CD4-positive, alpha-beta memory T cell (primary cell): Measurements from ENCODE around the gene CMTM7. TPM values are rescaled to one million over a fixed set of nuclear protein-coding genes. Genes with fewer than 3 reads are reported as not detected.

Source experiments
- CTCF ChIA-PET: fragments of 350-600 bp; sonication (Branson Sonifier 250); formaldehyde crosslinking; loops from one replicate; lab custom pipeline; 2021; ENCODE audit warnings: inconsistent platforms; ENCODE audit not compliant: partially characterized antibody; lab: Charles Lee
- POLR2A ChIA-PET: fragments of 350-600 bp; sonication (Branson Sonifier 250); formaldehyde crosslinking; loops from one replicate; lab custom pipeline; 2021; ENCODE audit not compliant: partially characterized antibody; lab: Charles Lee
- DNase-seq, 5 donors: peaks; one replicate each; pipeline versions ENCODE4 v3.0.0 to v3.0.0-alpha.2; 2020 to 2022; ENCODE audit warnings: mixed read lengths in 1 of 5
- H3K27ac ChIP-seq: one replicate; pipeline ENCODE4 v1.7.0; 2013; ENCODE audit warnings: low read depth, low read length
- H3K27me3 ChIP-seq: 2 replicates; pipeline ENCODE4 v1.7.0; 2013; ENCODE audit warnings: mild to moderate bottlenecking, low read length, moderate library complexity; ENCODE audit not compliant: insufficient read depth
- H3K36me3 ChIP-seq: 2 replicates; pipeline ENCODE4 v1.7.0; 2013; ENCODE audit warnings: mild to moderate bottlenecking, low read length, moderate library complexity; ENCODE audit not compliant: insufficient read depth
- H3K4me1 ChIP-seq: 2 replicates; pipeline ENCODE4 v1.7.0; 2013; ENCODE audit warnings: mild to moderate bottlenecking, low read length, moderate library complexity; ENCODE audit not compliant: insufficient read depth
- H3K4me3 ChIP-seq, 2 donors: one replicate each; pipeline ENCODE4 v1.7.0; 2013; ENCODE audit warnings: low read length in 2 of 2, mild to moderate bottlenecking in 1 of 2
- H3K9me3 ChIP-seq, 2 donors: one replicate each; pipeline ENCODE4 v1.7.0; 2013; ENCODE audit warnings: low read length in 2 of 2, control low read depth in 1 of 2; ENCODE audit not compliant: control insufficient read depth in 1 of 2
- H3K27ac Mint-ChIP-seq, 7 donors: one replicate each; pipeline ENCODE4 v1.8.0; 2020 to 2021; ENCODE audit warnings: mixed read lengths in 7 of 7, mild to moderate bottlenecking in 6 of 7, inconsistent platforms in 3 of 7, moderate library complexity in 3 of 7
- H3K27me3 Mint-ChIP-seq, 2 donors: one replicate each; pipeline ENCODE4 v1.8.0; 2020 to 2021; ENCODE audit warnings: mixed read lengths in 2 of 2
- H3K36me3 Mint-ChIP-seq, 2 donors: one replicate each; pipeline ENCODE4 v1.8.0; 2020 to 2021; ENCODE audit warnings: mixed read lengths in 2 of 2, inconsistent platforms in 1 of 2, mild to moderate bottlenecking in 1 of 2
- H3K4me1 Mint-ChIP-seq, 4 donors: one replicate each; pipeline ENCODE4 v1.8.0; 2020 to 2021; ENCODE audit warnings: mixed read lengths in 4 of 4, mild to moderate bottlenecking in 1 of 4
- H3K4me3 Mint-ChIP-seq, 8 donors: one replicate each; pipeline ENCODE4 v1.8.0; 2020 to 2021; ENCODE audit warnings: mixed read lengths in 8 of 8, mild to moderate bottlenecking in 7 of 8, moderate library complexity in 6 of 8, inconsistent platforms in 3 of 8
- H3K9me3 Mint-ChIP-seq, 8 donors: one replicate each; pipeline ENCODE4 v1.8.0; 2020 to 2021; ENCODE audit warnings: mixed read lengths in 8 of 8, mild to moderate bottlenecking in 5 of 8, inconsistent platforms in 3 of 8, moderate library complexity in 1 of 8
- intact Hi-C: fragments of 100-400 bp; cut with micrococcal nuclease; formaldehyde crosslinking; loops from one replicate; pipeline ENCODE4 v1.15.1; 2023
- polyA plus RNA-seq, 2 donors: library from polyadenylated mRNA; unstranded; fragments of 300-500 nt; fragmentation: Illumina TruSeq; gene quantifications; one replicate each; pipeline ENCODE4 v1.2.3, GENCODE V29; 2021
- total RNA-seq, 2 experiments: library from RNA; stranded (reverse); gene quantifications; one replicate each; pipeline ENCODE4 v1.2.3, GENCODE V29; 2021

CMTM7 gene
- total and polyA plus RNA-seq, 4 experiments from 2014 or later, result 44.2 to 137 (median 65.7) TPM

DNA sequence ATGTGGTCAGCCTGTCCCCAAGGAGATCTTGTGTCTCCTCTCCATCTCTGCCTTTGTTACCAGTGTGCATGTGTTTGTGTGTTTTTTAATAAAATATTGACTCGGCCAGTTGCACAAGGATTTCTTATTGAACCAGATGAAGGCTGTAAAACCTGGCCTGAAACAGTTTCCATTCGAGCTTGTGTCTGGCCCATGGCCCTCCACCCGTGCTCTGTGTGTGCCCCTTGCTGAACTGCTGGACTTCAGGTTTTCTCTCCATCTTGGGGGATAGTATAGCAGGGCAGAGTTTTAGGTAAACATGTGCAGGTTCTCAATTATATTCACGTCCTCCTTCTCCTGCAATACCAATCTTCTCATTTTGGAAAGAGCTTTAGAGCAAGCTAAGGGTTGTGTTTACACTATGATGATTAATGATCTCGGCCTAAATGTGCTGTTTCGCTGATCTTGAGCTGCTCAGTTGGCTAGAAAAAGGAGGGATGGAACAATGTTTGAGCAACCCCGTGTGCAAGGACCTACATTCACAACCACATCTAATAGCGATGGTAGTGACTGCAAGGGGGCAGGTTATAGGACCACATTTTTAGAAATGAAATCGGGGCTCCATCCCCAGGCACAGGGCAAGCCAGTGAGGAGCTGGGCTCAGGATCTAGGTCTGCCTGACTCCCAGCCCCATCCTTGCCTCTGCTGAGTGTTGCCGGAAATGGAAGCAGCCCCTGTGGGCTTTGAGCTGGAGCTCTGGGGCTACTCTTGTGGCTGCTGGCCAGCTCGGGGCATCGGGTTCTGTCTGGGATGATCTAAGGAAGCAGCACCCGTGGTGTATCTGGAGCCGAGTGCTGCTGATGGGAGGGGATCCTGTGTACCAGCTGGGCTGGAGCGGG lies 63.3 kb downstream of the CMTM7 start:
- ChIA-PET CTCF (interaction anchor here (1.0 to 7.5 kb wide), 7 partner anchors 13 to 158 kb away, joined by 3 to 80 read pairs (median 4); no protein-coding TSS in a partner anchor), POLR2A (interaction anchor here (0.7 to 18.1 kb wide), 4 partner anchors 13 to 126 kb away, joined by 3 to 415 read pairs (median 12); no protein-coding TSS in a partner anchor)
- intact Hi-C loops, result no loop called here
- Histone ChIP-seq H3K36me3 (peaks cover 25% of the 10 kb centered on the region), H3K4me3 (no peak overlapping the region), H3K27ac (peak overlapping the region; percentile 88), H3K27me3 (no peaks in the 10 kb centered on the region), H3K9me3 (no peaks in the 10 kb centered on the region), H3K4me1 (peaks cover 62% of the 10 kb centered on the region)
- Mint-ChIP-seq H3K9me3 (peaks cover 0 to 3% (median 0%) of the 10 kb centered on the region in 8 donors), H3K4me1 (peaks cover 40 to 61% (median 51%) of the 10 kb centered on the region in 4 donors), H3K36me3 (peaks cover 34 to 45% of the 10 kb centered on the region in 2 donors), H3K27ac (peak overlapping the region in 5 of 7 donors; percentile 90 to 100 (median 96)), H3K4me3 (peak overlapping the region in 4 of 8 donors; percentile 2 to 65 (median 37)), H3K27me3 (no peaks in the 10 kb centered on the region)
- no peak for DNase-seq

DNA sequence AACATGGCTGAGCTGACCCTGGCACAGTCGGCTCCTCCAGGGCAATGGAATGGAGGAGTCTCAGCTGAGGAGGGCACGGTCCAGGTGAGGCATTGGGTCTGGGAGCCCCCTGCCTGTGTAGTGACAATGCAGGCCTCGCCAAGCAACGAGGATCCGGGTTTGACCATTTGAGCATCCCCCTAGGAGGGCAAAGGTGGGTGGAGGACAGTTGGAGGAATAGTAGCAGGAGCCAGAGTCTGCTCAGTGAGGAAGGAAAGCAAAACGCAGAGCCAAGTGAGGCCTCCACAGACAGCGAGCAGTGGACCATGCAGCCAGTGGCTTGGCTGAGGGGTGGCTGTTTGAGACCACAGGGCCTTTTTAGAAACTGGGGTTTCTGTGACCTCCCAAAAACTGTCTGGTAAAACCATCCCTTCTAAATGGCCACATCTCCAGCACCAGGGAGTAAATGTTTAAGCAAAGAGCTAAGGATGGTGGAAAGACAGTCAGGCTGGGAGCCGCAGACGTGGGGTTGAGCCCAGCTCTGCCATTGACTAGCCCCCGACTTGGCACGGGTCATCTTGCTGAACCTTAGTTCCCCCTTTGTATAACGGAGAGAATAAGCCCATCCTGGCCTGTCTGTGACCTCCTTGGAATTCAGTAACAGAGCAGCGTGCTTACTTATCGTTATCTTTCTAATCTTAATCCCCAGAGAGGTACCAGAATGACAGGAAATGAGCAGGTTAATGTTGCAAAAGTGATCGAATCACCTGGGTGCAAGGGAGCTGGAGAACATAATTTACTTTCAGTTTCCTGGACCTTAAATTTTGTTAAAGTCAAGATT lies 64.2 kb downstream of the CMTM7 start:
- H3K9me3 ChIP-seq, result no peaks in the 10 kb centered on the region
- POLR2A ChIA-PET, result interaction anchor here (1.1 to 18.1 kb wide), 5 partner anchors 12 to 64 kb away, joined by 3 to 415 read pairs (median 11); partner anchors contain the start of gene CMTM7
- H3K9me3 Mint-ChIP-seq, result peaks cover 0 to 3% (median 0%) of the 10 kb centered on the region in 8 donors
- CTCF ChIA-PET, result interaction anchor here (0.8 to 7.5 kb wide), 13 partner anchors 13 to 158 kb away, joined by 3 to 80 read pairs (median 4); no protein-coding TSS in a partner anchor
- H3K27ac ChIP-seq, result peak overlapping the region; percentile 88
- no peaks in the 10 kb centered on the region for H3K27me3 ChIP-seq
- peak overlapping the region in 1 of 2 donors; percentile 7 for H3K4me3 ChIP-seq
- H3K36me3 ChIP-seq, result peaks cover 20% of the 10 kb centered on the region
- peak overlapping the region in 4 of 7 donors; percentile 90 to 100 (median 98) for H3K27ac Mint-ChIP-seq
- H3K4me3 Mint-ChIP-seq, result peak overlapping the region in 7 of 8 donors; percentile 65 to 83 (median 74)
- H3K4me1 ChIP-seq, result peaks cover 71% of the 10 kb centered on the region
- no peaks in the 10 kb centered on the region for H3K27me3 Mint-ChIP-seq
- H3K4me1 Mint-ChIP-seq, result peaks cover 43 to 54% (median 49%) of the 10 kb centered on the region in 4 donors
- intact Hi-C loops, result no loop called here
- peak; percentile 31 to 64 (median 57) for DNase-seq
- H3K36me3 Mint-ChIP-seq, result peaks cover 25 to 38% of the 10 kb centered on the region in 2 donors

DNA sequence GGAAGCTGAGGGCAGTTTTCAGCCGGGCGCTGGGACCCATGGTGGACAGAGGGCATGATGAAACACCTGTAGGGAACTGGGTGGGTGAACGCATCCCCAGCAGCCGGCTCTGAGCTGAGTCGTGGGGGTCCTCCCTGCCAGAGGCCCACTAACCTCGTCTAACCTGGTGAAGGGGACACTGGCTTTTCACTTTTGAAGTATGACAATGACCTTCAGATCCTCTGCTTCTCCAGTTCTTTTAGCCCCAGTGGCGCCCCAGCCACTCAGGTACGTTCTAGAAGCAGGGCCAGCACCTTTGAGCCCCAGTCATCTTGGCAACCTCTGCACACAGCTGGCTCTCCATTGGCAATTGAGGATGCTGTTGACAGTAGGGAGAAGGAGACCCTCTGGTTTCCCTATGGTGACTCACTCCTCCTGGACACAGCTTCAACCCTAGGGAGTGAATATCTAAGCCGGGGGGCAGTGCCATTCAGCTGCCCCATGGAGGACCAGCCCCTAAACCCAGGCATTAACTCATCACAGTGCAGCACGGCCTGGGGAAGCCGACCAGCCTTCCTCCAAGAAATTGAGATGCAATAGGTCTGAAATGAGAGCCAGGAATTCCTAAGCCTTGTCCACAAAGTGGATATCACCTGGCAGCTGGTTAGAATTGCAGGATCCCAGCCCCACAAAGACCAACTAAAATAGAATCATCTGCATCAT lies 64.9 kb downstream of the CMTM7 start:
- H3K36me3 Mint-ChIP-seq, result peaks cover 24 to 36% of the 10 kb centered on the region in 2 donors
- peak overlapping the region in 4 of 7 donors; percentile 90 to 100 (median 98) for H3K27ac Mint-ChIP-seq
- CTCF ChIA-PET, result interaction anchor here (0.8 to 7.5 kb wide), 13 partner anchors 10 to 82 kb away, joined by 3 to 80 read pairs (median 4); no protein-coding TSS in a partner anchor
- Histone ChIP-seq H3K36me3 (peaks cover 12% of the 10 kb centered on the region), H3K4me3 (no peak overlapping the region), H3K4me1 (peaks cover 79% of the 10 kb centered on the region), H3K27ac (peak overlapping the region; percentile 88), H3K9me3 (no peaks in the 10 kb centered on the region), H3K27me3 (no peaks in the 10 kb centered on the region)
- H3K4me3 Mint-ChIP-seq, result peak overlapping the region in 7 of 8 donors; percentile 65 to 83 (median 74)
- POLR2A ChIA-PET, result interaction anchor here (1.1 to 18.1 kb wide), 7 partner anchors 15 to 67 kb away, joined by 4 to 415 read pairs (median 11); partner anchors contain the start of gene CMTM7
- intact Hi-C loops, result no loop called here
- peaks cover 0 to 3% (median 0%) of the 10 kb centered on the region in 8 donors for H3K9me3 Mint-ChIP-seq
- DNase-seq, result no peak
- peaks cover 45 to 52% (median 50%) of the 10 kb centered on the region in 4 donors for H3K4me1 Mint-ChIP-seq
- no peaks in the 10 kb centered on the region for H3K27me3 Mint-ChIP-seq

DNA sequence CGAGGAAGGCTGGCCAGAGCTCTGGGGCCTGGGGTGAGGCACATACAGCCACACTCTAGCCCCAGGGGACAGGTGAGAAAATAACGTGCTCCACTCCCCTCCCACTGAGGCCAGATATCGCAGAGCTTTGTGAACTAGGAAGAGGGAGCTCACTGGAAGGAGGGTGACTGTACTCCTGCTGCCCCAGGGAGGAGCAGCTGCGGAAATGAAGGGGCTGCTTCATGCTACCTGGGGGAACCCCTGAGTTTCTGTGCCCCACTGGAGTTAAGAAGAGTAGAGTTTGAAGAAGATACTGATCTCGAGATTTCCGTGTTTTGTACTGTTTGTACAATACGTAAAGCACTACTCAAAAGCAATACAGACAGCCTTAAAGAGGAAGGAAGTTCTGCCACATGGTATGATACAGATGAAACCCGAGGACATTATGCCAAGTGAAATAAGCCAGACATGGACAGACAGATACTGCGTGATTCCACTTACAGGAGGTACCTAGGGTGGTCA lies 66.4 kb downstream of the CMTM7 start:
- Mint-ChIP-seq H3K27me3 (no peaks in the 10 kb centered on the region), H3K4me1 (peaks cover 42 to 51% (median 47%) of the 10 kb centered on the region in 4 donors), H3K27ac (peak overlapping the region in 3 of 7 donors; percentile 90 to 100 (median 99)), H3K9me3 (peaks cover 0 to 3% (median 0%) of the 10 kb centered on the region in 8 donors), H3K36me3 (peaks cover 24 to 27% of the 10 kb centered on the region in 2 donors), H3K4me3 (peak overlapping the region; percentile 74 to 89 (median 80))
- Histone ChIP-seq H3K27me3 (no peaks in the 10 kb centered on the region), H3K27ac (peak overlapping the region; percentile 88), H3K4me1 (peaks cover 91% of the 10 kb centered on the region), H3K9me3 (no peaks in the 10 kb centered on the region), H3K36me3 (peaks cover 5% of the 10 kb centered on the region), H3K4me3 (peak overlapping the region in 1 of 2 donors; percentile 34)
- peak; percentile 84 to 92 (median 86) for DNase-seq
- POLR2A ChIA-PET, result interaction anchor here (0.9 to 18.1 kb wide), 15 partner anchors 9 to 155 kb away, joined by 3 to 415 read pairs (median 6); partner anchors contain the start of gene CMTM7
- intact Hi-C loops, result loop anchor here (1.0 kb wide), 2 partner anchors 15 to 25 kb away; no protein-coding TSS in a partner anchor
- CTCF ChIA-PET, result interaction anchor here (0.6 to 7.5 kb wide), 11 partner anchors 11 to 87 kb away, joined by 3 to 80 read pairs (median 6); no protein-coding TSS in a partner anchor

DNA sequence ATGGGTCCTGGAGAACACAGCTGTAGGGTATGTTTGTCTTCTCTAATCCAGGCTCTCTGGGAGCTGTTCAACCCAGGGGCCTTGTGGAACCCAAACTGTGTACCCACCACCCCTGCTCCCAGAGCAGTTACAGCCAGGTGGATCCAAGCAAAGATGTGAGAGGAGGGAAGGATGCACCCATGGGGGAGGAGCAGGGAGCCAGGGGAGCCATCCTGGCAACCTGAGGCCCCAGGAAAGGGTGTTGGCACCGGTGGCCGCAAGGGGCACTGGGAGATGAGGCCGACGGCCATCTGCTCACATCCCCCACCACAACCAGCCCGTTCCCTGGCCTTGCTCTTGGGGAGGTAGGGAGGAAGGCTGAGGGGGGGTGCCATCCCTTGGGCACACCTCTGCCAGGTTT lies 67.8 kb downstream of the CMTM7 start:
- Histone ChIP-seq H3K4me1 (peaks cover 91% of the 10 kb centered on the region), H3K27me3 (no peaks in the 10 kb centered on the region), H3K4me3 (peak overlapping the region in 1 of 2 donors; percentile 25), H3K9me3 (no peaks in the 10 kb centered on the region), H3K36me3 (peaks cover 2% of the 10 kb centered on the region), H3K27ac (peak overlapping the region; percentile 88)
- no peaks in the 10 kb centered on the region for H3K27me3 Mint-ChIP-seq
- CTCF ChIA-PET, result interaction anchor here (1.0 to 7.5 kb wide), 12 partner anchors 10 to 85 kb away, joined by 3 to 80 read pairs (median 5); no protein-coding TSS in a partner anchor
- peak overlapping the region in 7 of 8 donors; percentile 7 to 89 (median 85) for H3K4me3 Mint-ChIP-seq
- peaks cover 40 to 43% (median 40%) of the 10 kb centered on the region in 4 donors for H3K4me1 Mint-ChIP-seq
- intact Hi-C loops, result no loop called here
- POLR2A ChIA-PET, result interaction anchor here (0.7 to 18.1 kb wide), 26 partner anchors 8 to 927 kb away, joined by 3 to 415 read pairs (median 6); partner anchors contain the start of genes CMTM6, CMTM7 and STT3B
- no peak for DNase-seq
- peaks cover 0 to 3% (median 0%) of the 10 kb centered on the region in 8 donors for H3K9me3 Mint-ChIP-seq
- H3K36me3 Mint-ChIP-seq, result peaks cover 15 to 17% of the 10 kb centered on the region in 2 donors
- no peak overlapping the region for H3K27ac Mint-ChIP-seq
